DND-41 (cell line): ENCODE data around the gene MMP2.

Source experiments
- ATAC-seq: fragments of 200-7000 bp; cut with Tn5 transposase; 3 replicates; pipeline ENCODE4 v1.9.1; 2021; ENCODE audit warnings: low read depth; ENCODE audit not compliant: insufficient read depth
- DNase-seq: peaks from one replicate; pipeline ENCODE4 v3.0.0-alpha.2; 2020
- H2AFZ ChIP-seq: 2 replicates; pipeline ENCODE4 v1.6.0; 2012; ENCODE audit warnings: low read depth, low read length
- H3K27ac ChIP-seq: 2 replicates; pipeline ENCODE4 v1.5.1; 2012; ENCODE audit warnings: low read length, inconsistent platforms
- H3K27me3 ChIP-seq: fragments of 200-600 bp; sonication (generic); 2 replicates; pipeline ENCODE4 v1.6.0; 2012; ENCODE audit warnings: low read length, mild to moderate bottlenecking, inconsistent platforms; ENCODE audit not compliant: insufficient read depth, poor library complexity
- H3K36me3 ChIP-seq: 2 replicates; pipeline ENCODE4 v1.5.1; 2012; ENCODE audit warnings: low read length, inconsistent platforms; ENCODE audit not compliant: insufficient read depth
- H3K4me1 ChIP-seq: 2 replicates; pipeline ENCODE4 v1.5.1; 2012; ENCODE audit warnings: mild to moderate bottlenecking, low read length; ENCODE audit not compliant: insufficient read depth
- H3K4me2 ChIP-seq: 2 replicates; pipeline ENCODE4 v1.6.0; 2012; ENCODE audit warnings: mild to moderate bottlenecking, moderate library complexity, low read length, inconsistent platforms; ENCODE audit not compliant: insufficient read depth
- H3K4me3 ChIP-seq, 2 experiments: fragments of 200-600 bp in 1 of 2; shearing (Covaris generic) in 1 of 2; 2 replicates each; pipeline ENCODE4 v1.5.1; 2012 to 2016; ENCODE audit warnings: inconsistent platforms in 2 of 2, low read length in 2 of 2, mild to moderate bottlenecking in 2 of 2, low read depth in 1 of 2, moderate library complexity in 1 of 2
- H3K79me2 ChIP-seq: 2 replicates; pipeline ENCODE4 v1.6.0; 2012; ENCODE audit warnings: low read length, inconsistent platforms; ENCODE audit not compliant: insufficient read depth
- H3K9ac ChIP-seq: 2 replicates; pipeline ENCODE4 v1.6.0; 2012; ENCODE audit warnings: low read depth, mild to moderate bottlenecking, inconsistent platforms, low read length, moderate library complexity
- H3K9me3 ChIP-seq: 2 replicates; pipeline ENCODE4 v1.5.1; 2012; ENCODE audit warnings: low read length, moderate library complexity, mild to moderate bottlenecking, inconsistent platforms; ENCODE audit not compliant: insufficient read depth, severe bottlenecking
- H4K20me1 ChIP-seq: 2 replicates; pipeline ENCODE4 v1.6.0; 2012; ENCODE audit warnings: low read length; ENCODE audit not compliant: insufficient read depth
- CTCF ChIP-seq: IDR thresholded peaks from 2 replicates; pipeline ENCODE4 v1.5.1; 2012; ENCODE audit warnings: borderline replicate concordance, low read length, moderate library complexity, mild to moderate bottlenecking; ENCODE audit not compliant: poor library complexity, severe bottlenecking; ENCODE audit errors: extremely low read depth
- EZH2 ChIP-seq: IDR thresholded peaks from 3 replicates; pipeline ENCODE4 v1.6.1; 2012; ENCODE audit warnings: borderline replicate concordance, low read depth, mild to moderate bottlenecking, moderate library complexity, low read length, inconsistent platforms; ENCODE audit not compliant: severe bottlenecking

The MMP2 gene

GRCh38 chr16:55492756-55493380 is 13.9 kb downstream of the MMP2 start:
- H3K4me3 ChIP-seq, result no peak overlapping the region
- no peak overlapping the region for H3K9ac ChIP-seq
- no peaks in the 10 kb centered on the region for H3K36me3 ChIP-seq
- no peak for DNase-seq
- no peak for TF ChIP-seq EZH2
- no peak for TF ChIP-seq CTCF
- no peak overlapping the region for H2AFZ ChIP-seq
- no peaks in the 10 kb centered on the region for H3K9me3 ChIP-seq
- 0 out of 2 replicates have a peak, but pooled peaks cover 5% of the 10 kb centered on the region for H4K20me1 ChIP-seq
- no peaks in the 10 kb centered on the region for H3K79me2 ChIP-seq
- no peak overlapping the region for H3K4me2 ChIP-seq
- ATAC-seq, result no peak
- no peak overlapping the region for H3K27ac ChIP-seq
- no peaks in the 10 kb centered on the region for H3K4me1 ChIP-seq
- H3K27me3 ChIP-seq, result peaks cover 17% of the 10 kb centered on the region

- Histone ChIP-seq H3K27me3 (peaks cover 19% of the 10 kb centered on the region), H4K20me1 (0 out of 2 replicates have a peak, but pooled peaks cover 4% of the 10 kb centered on the region), H3K4me2 (no peak overlapping the region), H3K27ac (no peak overlapping the region), H3K9ac (no peak overlapping the region), H3K79me2 (no peaks in the 10 kb centered on the region), H3K4me3 (no peak overlapping the region), H3K4me1 (peaks cover 3% of the 10 kb centered on the region; the same call in 1 of the 2 replicates), H3K36me3 (no peaks in the 10 kb centered on the region), H2AFZ (no peak overlapping the region), H3K9me3 (no peaks in the 10 kb centered on the region)
- TF ChIP-seq EZH2 (no peak), CTCF (no peak)
- DNase-seq, result no peak
- ATAC-seq, result no peak
Observed at GRCh38 chr16:55494994-55495421, 16.0 kb downstream of the MMP2 start.

GRCh38 chr16:55495616-55496289 is 16.8 kb downstream of the MMP2 start:
- H4K20me1 ChIP-seq, result no peaks in the 10 kb centered on the region
- TF ChIP-seq EZH2, result no peak
- no peak for TF ChIP-seq CTCF
- no peak overlapping the region for H2AFZ ChIP-seq
- peaks cover 3% of the 10 kb centered on the region; the same call in 1 of the 2 replicates for H3K4me1 ChIP-seq
- no peak for ATAC-seq
- H3K79me2 ChIP-seq, result no peaks in the 10 kb centered on the region
- no peak for DNase-seq
- no peaks in the 10 kb centered on the region for H3K36me3 ChIP-seq
- H3K9me3 ChIP-seq, result no peaks in the 10 kb centered on the region
- H3K27me3 ChIP-seq, result peaks cover 14% of the 10 kb centered on the region
- no peak overlapping the region for H3K9ac ChIP-seq
- no peak overlapping the region for H3K4me2 ChIP-seq
- H3K4me3 ChIP-seq, result no peak overlapping the region
- no peak overlapping the region for H3K27ac ChIP-seq
